CD4-positive, CD25-positive, alpha-beta regulatory T cell (primary cell): Measurements from ENCODE around the gene DNAH2. TPM values are rescaled to one million over a fixed set of nuclear protein-coding genes. Genes with fewer than 3 reads are reported as not detected.

Experiments
- ATAC-seq, 2 donors: fragments of 150-1000 bp; cut with Tn5 transposase; one replicate each; pipeline ENCODE4 v1.10.0; 2021; ENCODE audit warnings: low read depth in 2 of 2, moderate number of reproducible peaks in 2 of 2, moderate library complexity in 1 of 2
- DNase-seq, 3 donors: peaks; one replicate each; pipeline versions ENCODE4 v3.0.0 to v3.0.0-alpha.2; 2012 to 2022; ENCODE audit warnings: mixed read lengths in 1 of 3
- H3K27ac ChIP-seq: one replicate; pipeline ENCODE4 v1.7.0; 2013; ENCODE audit warnings: mild to moderate bottlenecking, low read length; ENCODE audit not compliant: insufficient read depth, poor library complexity, severe bottlenecking
- H3K27me3 ChIP-seq: one replicate; pipeline ENCODE4 v1.7.0; 2013; ENCODE audit warnings: low read length; ENCODE audit not compliant: control insufficient read depth, insufficient read depth
- H3K36me3 ChIP-seq: one replicate; pipeline ENCODE4 v1.7.0; 2013; ENCODE audit warnings: mild to moderate bottlenecking, low read length, moderate library complexity; ENCODE audit not compliant: control insufficient read depth, insufficient read depth
- H3K4me1 ChIP-seq: 2 replicates; pipeline ENCODE4 v1.7.0; 2013; ENCODE audit warnings: mild to moderate bottlenecking, low read length; ENCODE audit not compliant: insufficient read depth, control insufficient read depth, poor library complexity, severe bottlenecking
- H3K4me3 ChIP-seq: one replicate; pipeline ENCODE4 v1.7.0; 2013; ENCODE audit warnings: low read depth, mild to moderate bottlenecking, low read length, moderate library complexity
- H3K9me3 ChIP-seq, 2 experiments: 1 replicate in 1 of 2; 2 replicates in 1 of 2; pipeline ENCODE4 v1.7.0; 2013; ENCODE audit warnings: low read length in 2 of 2, mild to moderate bottlenecking in 1 of 2, moderate library complexity in 1 of 2; ENCODE audit not compliant: control insufficient read depth in 2 of 2
- H3K27ac Mint-ChIP-seq, 3 donors: one replicate each; pipeline ENCODE4 v1.8.0; 2020 to 2022; ENCODE audit warnings: mild to moderate bottlenecking in 3 of 3, mixed read lengths in 3 of 3, moderate library complexity in 2 of 3
- H3K27me3 Mint-ChIP-seq: one replicate; pipeline ENCODE4 v1.8.0; 2022; ENCODE audit warnings: mild to moderate bottlenecking, mixed read lengths
- H3K36me3 Mint-ChIP-seq: one replicate; pipeline ENCODE4 v1.8.0; 2020; ENCODE audit warnings: mixed read lengths
- H3K4me1 Mint-ChIP-seq, 4 donors: one replicate each; pipeline ENCODE4 v1.8.0; 2020 to 2022; ENCODE audit warnings: mixed read lengths in 4 of 4, mild to moderate bottlenecking in 1 of 4
- H3K4me3 Mint-ChIP-seq, 4 donors: one replicate each; pipeline ENCODE4 v1.8.0; 2020 to 2022; ENCODE audit warnings: mild to moderate bottlenecking in 4 of 4, mixed read lengths in 4 of 4, moderate library complexity in 3 of 4
- H3K9me3 Mint-ChIP-seq, 7 donors: one replicate each; pipeline ENCODE4 v1.8.0; 2020 to 2022; ENCODE audit warnings: mixed read lengths in 7 of 7, mild to moderate bottlenecking in 3 of 7, moderate library complexity in 2 of 7
- polyA plus RNA-seq, 4 donors: library from polyadenylated mRNA; unstranded; fragments of 300-500 nt; fragmentation: Illumina TruSeq; gene quantifications; one replicate each; pipeline ENCODE4 v1.2.3, GENCODE V29; 2021
- total RNA-seq: library from RNA; stranded (reverse); gene quantifications from one replicate; pipeline ENCODE4 v1.2.3, GENCODE V29; 2022

Gene DNAH2
- total and polyA plus RNA-seq, 5 donors from 2014 or later, result not detected

DNA sequence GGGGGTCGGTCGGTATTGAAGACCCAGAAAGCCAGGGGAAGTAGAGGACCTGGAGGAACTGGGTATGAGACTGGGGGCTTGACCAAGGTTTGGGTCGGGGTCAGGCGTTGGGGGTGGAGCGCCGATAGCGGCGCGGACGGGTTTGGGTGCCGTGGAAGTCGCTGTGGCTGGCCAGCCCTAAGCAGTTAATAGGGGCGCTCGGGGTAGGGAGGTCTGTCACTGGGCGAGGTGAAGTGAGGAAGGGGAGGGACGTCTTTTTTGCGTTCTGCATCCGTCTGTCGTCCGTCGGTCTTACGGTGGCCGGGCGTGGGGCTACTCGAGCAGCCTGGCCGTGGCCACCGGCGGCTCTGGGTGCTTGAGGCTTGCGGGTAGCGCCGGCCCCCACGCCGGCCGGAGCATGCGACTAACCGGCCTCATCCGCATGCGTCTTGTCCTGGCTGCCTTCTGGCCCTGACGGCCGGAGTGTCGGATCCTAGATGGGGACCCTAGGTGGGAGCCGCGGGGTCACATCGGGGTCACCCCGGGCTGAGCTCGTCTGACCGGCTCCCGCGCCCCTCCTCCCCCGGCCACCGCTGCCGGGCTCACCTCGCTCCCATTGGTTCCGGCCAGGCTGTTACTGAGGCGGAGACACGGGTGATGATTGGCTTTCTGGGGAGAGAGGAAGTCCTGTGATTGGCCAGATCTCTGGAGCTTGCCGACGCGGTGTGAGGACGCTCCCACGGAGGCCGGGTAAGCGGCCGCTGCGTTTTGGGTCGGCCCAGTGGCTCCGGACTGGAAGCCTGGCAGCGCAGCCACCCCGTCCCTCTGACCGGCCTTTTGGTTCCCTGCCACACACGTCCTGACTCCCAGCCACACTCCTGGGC lies 127.0 kb downstream of the DNAH2 start:
- no peaks in the 10 kb centered on the region for H3K36me3 Mint-ChIP-seq
- no peaks in the 10 kb centered on the region for H3K9me3 ChIP-seq
- H3K4me3 Mint-ChIP-seq, result peak overlapping the region; percentile 88 to 99 (median 94)
- peaks cover 25% of the 10 kb centered on the region for H3K27me3 Mint-ChIP-seq
- peaks cover 0 to 46% (median 27%) of the 10 kb centered on the region in 4 donors for H3K4me1 Mint-ChIP-seq
- no peaks in the 10 kb centered on the region for H3K27me3 ChIP-seq
- peak overlapping the region; percentile 71 to 100 (median 100) for H3K27ac Mint-ChIP-seq
- peaks cover 0 to 2% (median 0%) of the 10 kb centered on the region in 7 donors for H3K9me3 Mint-ChIP-seq
- peak overlapping the region; percentile 100 for H3K27ac ChIP-seq
- DNase-seq, result peak; percentile 79 to 92 (median 82)
- peaks cover 8% of the 10 kb centered on the region for H3K36me3 ChIP-seq
- peak overlapping the region; percentile 76 for H3K4me3 ChIP-seq
- peak; percentile 43 to 44 for ATAC-seq
- H3K4me1 ChIP-seq, result peaks cover 57% of the 10 kb centered on the region

DNA sequence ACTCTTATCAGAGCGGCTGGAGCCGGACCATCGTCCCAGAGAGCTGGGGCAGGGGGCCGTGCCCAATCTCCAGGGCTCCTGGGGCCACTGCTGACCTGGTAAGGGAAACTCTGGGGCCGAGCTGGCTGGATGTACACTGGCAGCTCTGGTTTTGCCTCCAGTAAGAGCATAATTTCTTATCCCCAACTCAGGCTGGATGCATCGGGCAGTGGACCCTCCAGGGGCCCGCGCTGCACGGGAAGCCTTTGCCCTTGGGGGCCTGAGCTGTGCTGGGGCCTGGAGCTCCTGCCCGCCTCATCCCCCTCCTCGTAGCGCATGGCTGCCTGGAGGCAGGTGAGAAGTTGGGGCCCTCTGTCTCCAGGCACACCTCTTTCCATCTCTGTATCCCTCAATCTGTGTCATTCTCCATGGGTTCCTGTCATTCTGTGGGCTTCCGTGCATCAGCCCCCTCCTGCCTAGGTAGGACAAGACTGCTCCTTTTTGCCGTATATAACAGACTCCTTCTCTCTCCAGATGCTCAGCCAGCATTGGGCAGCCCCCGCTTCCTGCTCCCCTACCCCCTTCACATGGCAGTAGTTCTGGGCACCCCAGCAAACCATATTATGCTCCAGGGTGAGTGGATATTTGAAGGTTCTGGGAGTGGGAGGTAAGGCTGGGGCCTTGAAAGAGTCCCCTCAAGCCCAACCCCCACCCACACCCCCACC lies 128.0 kb downstream of the DNAH2 start:
- Mint-ChIP-seq H3K36me3 (no peaks in the 10 kb centered on the region), H3K4me1 (peaks cover 0 to 40% (median 17%) of the 10 kb centered on the region in 4 donors), H3K27ac (peak overlapping the region in 2 of 3 donors; percentile 100), H3K4me3 (peak overlapping the region; percentile 88 to 99 (median 94)), H3K9me3 (peaks cover 0 to 2% (median 0%) of the 10 kb centered on the region in 7 donors), H3K27me3 (peaks cover 25% of the 10 kb centered on the region)
- peaks cover 13% of the 10 kb centered on the region for H3K36me3 ChIP-seq
- DNase-seq, result no peak
- ATAC-seq, result no peak
- H3K9me3 ChIP-seq, result no peaks in the 10 kb centered on the region
- H3K4me1 ChIP-seq, result peaks cover 48% of the 10 kb centered on the region
- no peaks in the 10 kb centered on the region for H3K27me3 ChIP-seq
- H3K27ac ChIP-seq, result peak overlapping the region; percentile 100
- peak overlapping the region; percentile 32 for H3K4me3 ChIP-seq

GRCh38 chr17:7846063-7846735 lies 128.7 kb downstream of the DNAH2 start:
- no peaks in the 10 kb centered on the region for H3K36me3 Mint-ChIP-seq
- Histone ChIP-seq H3K4me1 (peaks cover 47% of the 10 kb centered on the region), H3K27me3 (no peaks in the 10 kb centered on the region), H3K4me3 (no peak overlapping the region), H3K27ac (peak overlapping the region; percentile 100), H3K9me3 (no peaks in the 10 kb centered on the region), H3K36me3 (peaks cover 13% of the 10 kb centered on the region)
- H3K27me3 Mint-ChIP-seq, result peaks cover 25% of the 10 kb centered on the region
- no peak for DNase-seq
- peaks cover 0 to 2% (median 0%) of the 10 kb centered on the region in 7 donors for H3K9me3 Mint-ChIP-seq
- H3K4me1 Mint-ChIP-seq, result peaks cover 0 to 40% (median 12%) of the 10 kb centered on the region in 4 donors
- peak overlapping the region in 3 of 4 donors; percentile 65 to 93 (median 83) for H3K4me3 Mint-ChIP-seq
- H3K27ac Mint-ChIP-seq, result peak overlapping the region in 1 of 3 donors; percentile 100
- no peak for ATAC-seq

GRCh38 chr17:7846765-7847661 lies 129.5 kb downstream of the DNAH2 start:
- no peak overlapping the region for H3K4me3 ChIP-seq
- DNase-seq (no peak), ATAC-seq (no peak)
- Mint-ChIP-seq H3K4me3 (peak overlapping the region in 2 of 4 donors; percentile 66 to 83), H3K27me3 (peaks cover 24% of the 10 kb centered on the region), H3K36me3 (no peaks in the 10 kb centered on the region), H3K4me1 (peaks cover 0 to 43% (median 15%) of the 10 kb centered on the region in 4 donors), H3K27ac (no peak overlapping the region), H3K9me3 (peaks cover 0 to 2% (median 0%) of the 10 kb centered on the region in 7 donors)
- peaks cover 45% of the 10 kb centered on the region for H3K4me1 ChIP-seq
- H3K27me3 ChIP-seq, result no peaks in the 10 kb centered on the region
- H3K9me3 ChIP-seq, result no peaks in the 10 kb centered on the region
- peaks cover 13% of the 10 kb centered on the region for H3K36me3 ChIP-seq
- no peak overlapping the region for H3K27ac ChIP-seq

GRCh38 chr17:7848131-7848579 lies 130.6 kb downstream of the DNAH2 start:
- no peaks in the 10 kb centered on the region for H3K27me3 ChIP-seq
- H3K9me3 ChIP-seq, result no peaks in the 10 kb centered on the region
- peaks cover 40% of the 10 kb centered on the region for H3K4me1 ChIP-seq
- H3K36me3 Mint-ChIP-seq, result no peaks in the 10 kb centered on the region
- no peak overlapping the region for H3K4me3 Mint-ChIP-seq
- peaks cover 0 to 40% (median 11%) of the 10 kb centered on the region in 4 donors for H3K4me1 Mint-ChIP-seq
- no peak overlapping the region for H3K27ac Mint-ChIP-seq
- DNase-seq (no peak), ATAC-seq (no peak)
- H3K9me3 Mint-ChIP-seq, result no peaks in the 10 kb centered on the region
- H3K27me3 Mint-ChIP-seq, result peaks cover 12% of the 10 kb centered on the region
- no peak overlapping the region for H3K4me3 ChIP-seq
- H3K27ac ChIP-seq, result no peak overlapping the region
- peaks cover 21% of the 10 kb centered on the region for H3K36me3 ChIP-seq

DNA sequence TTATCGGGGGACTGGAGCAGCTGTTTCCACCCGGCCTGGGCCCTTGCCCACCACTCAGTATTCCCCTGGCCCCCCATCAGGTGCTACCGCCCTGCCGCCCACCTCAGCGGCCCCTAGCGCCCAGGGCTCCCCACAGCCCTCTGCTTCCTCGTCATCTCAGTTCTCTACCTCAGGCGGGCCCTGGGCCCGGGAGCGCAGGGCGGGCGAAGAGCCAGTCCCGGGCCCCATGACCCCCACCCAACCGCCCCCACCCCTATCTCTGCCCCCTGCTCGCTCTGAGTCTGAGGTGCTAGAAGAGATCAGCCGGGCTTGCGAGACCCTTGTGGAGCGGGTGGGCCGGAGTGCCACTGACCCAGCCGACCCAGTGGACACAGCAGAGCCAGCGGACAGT lies 131.2 kb downstream of the DNAH2 start:
- no peak for DNase-seq
- H3K9me3 ChIP-seq, result no peaks in the 10 kb centered on the region
- H3K36me3 ChIP-seq, result peaks cover 22% of the 10 kb centered on the region
- no peaks in the 10 kb centered on the region for H3K9me3 Mint-ChIP-seq
- ATAC-seq, result no peak
- H3K27ac ChIP-seq, result no peak overlapping the region
- H3K27me3 Mint-ChIP-seq, result peaks cover 6% of the 10 kb centered on the region
- H3K4me1 Mint-ChIP-seq, result peaks cover 0 to 37% (median 9%) of the 10 kb centered on the region in 4 donors
- no peaks in the 10 kb centered on the region for H3K36me3 Mint-ChIP-seq
- H3K4me1 ChIP-seq, result peaks cover 34% of the 10 kb centered on the region
- H3K4me3 ChIP-seq, result no peak overlapping the region
- no peak overlapping the region for H3K4me3 Mint-ChIP-seq
- no peak overlapping the region for H3K27ac Mint-ChIP-seq
- H3K27me3 ChIP-seq, result no peaks in the 10 kb centered on the region
